ENCODE measurements around the gene CPM.

Gene CPM

GRCh38 chr12:68903511-68903910 lies 29.5 kb downstream of the CPM start:
- no peak for DNase-seq

GRCh38 chr12:68901551-68901950 lies 31.4 kb downstream of the CPM start:
- no peak for DNase-seq

- no peak for DNase-seq
These were observed 31.8 kb downstream of the CPM start for GRCh38 chr12:68901145-68901544.

- no peak for DNase-seq
These were observed 32.7 kb downstream of the CPM start for GRCh38 chr12:68900241-68900640.

- DNase-seq = no peak
These were observed 33.7 kb downstream of the CPM start for GRCh38 chr12:68899251-68899771.

GRCh38 chr12:68896881-68897540 lies 36.0 kb downstream of the CPM start:
- DNase-seq = no peak

GRCh38 chr12:68894276-68894855 lies 38.6 kb downstream of the CPM start:
- DNase-seq = no peak

- no peak for DNase-seq
These were observed 39.2 kb downstream of the CPM start for GRCh38 chr12:68893741-68894140.

GRCh38 chr12:68893201-68893600 lies 39.8 kb downstream of the CPM start:
- DNase-seq = no peak

- DNase-seq = no peak
These were observed 41.8 kb downstream of the CPM start for GRCh38 chr12:68891141-68891540.

- no peak for DNase-seq
These were observed 42.3 kb downstream of the CPM start for GRCh38 chr12:68890701-68891113.

GRCh38 chr12:68888243-68888642 lies 44.7 kb downstream of the CPM start:
- DNase-seq = no peak

GRCh38 chr12:68887641-68888040 lies 45.3 kb downstream of the CPM start:
- DNase-seq = no peak

- no peak for DNase-seq
These were observed 46.1 kb downstream of the CPM start for GRCh38 chr12:68886636-68887572.

- DNase-seq = no peak
These were observed 47.6 kb downstream of the CPM start for GRCh38 chr12:68885381-68885780.

- no peak for DNase-seq
These were observed 48.7 kb downstream of the CPM start for GRCh38 chr12:68884251-68884650.

GRCh38 chr12:68883151-68883550 lies 49.8 kb downstream of the CPM start:
- DNase-seq = no peak

- DNase-seq = no peak
These were observed 50.6 kb downstream of the CPM start for GRCh38 chr12:68882251-68882964.

- no peak for DNase-seq
These were observed 52.2 kb downstream of the CPM start for GRCh38 chr12:68880660-68881325.

- DNase-seq = no peak
These were observed 54.1 kb downstream of the CPM start for GRCh38 chr12:68878846-68879245.

- no peak for DNase-seq
These were observed 54.7 kb downstream of the CPM start for GRCh38 chr12:68878283-68878682.

GRCh38 chr12:68877583-68877982 lies 55.4 kb downstream of the CPM start:
- DNase-seq = no peak
